HepG2 (cell line): ENCODE data around the gene MNX1. TPM values are rescaled to one million over a fixed set of nuclear protein-coding genes. Genes with fewer than 3 reads are reported as not detected.

Experiments used
- ATAC-seq: fragments of 200-7000 bp; cut with Tn5 transposase; 3 replicates; pipeline ENCODE4 v1.9.1; 2020; ENCODE audit warnings: mild to moderate bottlenecking, moderate library complexity
- BruUV-seq: library from RNA; stranded (reverse); fragments of 400-500 nt; replicated peaks from 2 replicates; lab custom pipeline; 2021; lab: Mats Ljungman, UMichigan
- CTCF ChIA-PET: fragments of 300-600 bp; formaldehyde crosslinking; extraction: SDS; loops from one replicate; lab custom pipeline; 2021; ENCODE audit warnings: low total read pairs, inconsistent platforms, low intra/inter-chr PET ratio; lab: Yijun Ruan, JAX
- POLR2A ChIA-PET: fragments of 350-600 bp; sonication (Branson Sonifier 250); formaldehyde crosslinking; loops from one replicate; lab custom pipeline; 2020; ENCODE audit warnings: antibody characterized with exemption, inconsistent platforms; lab: Yijun Ruan, JAX
- DNase-seq: peaks from one replicate; pipeline ENCODE4 v3.0.0-alpha.2; 2015; ENCODE audit warnings: low spot score
- FAIRE-seq: peaks from 3 replicates; lab custom pipeline; 2011; peaks lifted over from hg19 to GRCh38; lab: Jason Lieb, UNC
- H2AFZ ChIP-seq: one replicate; pipeline ENCODE4 v1.6.1; 2011; ENCODE audit warnings: low read length, inconsistent platforms
- H3K27ac ChIP-seq: fragments of 300-600 bp; 3 replicates; pipeline ENCODE4 v1.8.0; 2011; ENCODE audit warnings: mixed run types, mild to moderate bottlenecking, mixed read lengths, low read length, inconsistent platforms; ENCODE audit not compliant: insufficient read depth; ENCODE audit errors: extremely low read length
- H3K27me3 ChIP-seq, 2 experiments: fragments of 200-600 bp in 1 of 2; 2 replicates in 1 of 2; 3 replicates in 1 of 2; pipeline versions ENCODE4 v1.6.0 to v1.8.0; 2011; ENCODE audit warnings: low read length in 2 of 2, mild to moderate bottlenecking in 2 of 2, moderate library complexity in 2 of 2, inconsistent platforms in 1 of 2; ENCODE audit not compliant: insufficient read depth in 2 of 2, control insufficient read depth in 1 of 2
- H3K36me3 ChIP-seq, 2 experiments: fragments of 200-600 bp in 1 of 2; replicated peaks in 1 of 2; 2 replicates in 1 of 2; 3 replicates in 1 of 2; pipeline versions ENCODE4 v1.5.1 to v1.8.0; 2011; ENCODE audit warnings: low read length in 2 of 2, inconsistent platforms in 1 of 2; ENCODE audit not compliant: insufficient read depth in 2 of 2, control insufficient read depth in 1 of 2
- H3K4me1 ChIP-seq: 2 replicates; pipeline ENCODE4 v1.5.1; 2012; ENCODE audit warnings: low read length, inconsistent platforms; ENCODE audit not compliant: insufficient read depth
- H3K4me2 ChIP-seq: 2 replicates; pipeline ENCODE4 v1.6.0; 2011; ENCODE audit warnings: low read depth, low read length, inconsistent platforms
- H3K4me3 ChIP-seq, 3 experiments: fragments of 200-600 bp in 1 of 3; sonication (generic), shearing (Covaris generic) in 1 of 3; replicated peaks in 1 of 3; 2 replicates each; pipeline ENCODE4 v1.5.1; 2011 to 2016; ENCODE audit warnings: low read length in 3 of 3, inconsistent platforms in 2 of 3, low read depth in 2 of 3, mild to moderate bottlenecking in 2 of 3, control low read depth in 1 of 3, mixed read lengths in 1 of 3; ENCODE audit not compliant: insufficient read depth in 1 of 3
- H3K79me2 ChIP-seq: one replicate; pipeline ENCODE4 v1.6.1; 2011; ENCODE audit warnings: low read length, inconsistent platforms; ENCODE audit not compliant: insufficient read depth
- H3K9ac ChIP-seq: 2 replicates; pipeline ENCODE4 v1.6.0; 2011; ENCODE audit warnings: mild to moderate bottlenecking, low read depth, low read length, inconsistent platforms; ENCODE audit not compliant: insufficient read depth
- H3K9me3 ChIP-seq: 2 replicates; pipeline ENCODE4 v1.5.1; 2012; ENCODE audit warnings: mild to moderate bottlenecking, low read length
- H4K20me1 ChIP-seq: 2 replicates; pipeline ENCODE4 v1.6.0; 2011; ENCODE audit warnings: inconsistent platforms, mild to moderate bottlenecking, low read length, moderate library complexity; ENCODE audit not compliant: insufficient read depth
- EZH2 ChIP-seq: conservative IDR thresholded peaks from 2 replicates; pipeline ENCODE4 v1.6.1; 2012; ENCODE audit warnings: mild to moderate bottlenecking, low read depth, low read length, moderate library complexity
- HOXA3 ChIP-seq: sonication (generic); formaldehyde crosslinking; IDR thresholded peaks from 2 replicates; pipeline ENCODE4 v1.5.0; 2020; ENCODE audit warnings: missing genetic modification reagents
- JUN ChIP-seq: sonication (generic); formaldehyde crosslinking; IDR thresholded peaks from 2 replicates; pipeline ENCODE4 v1.4.0; 2020; ENCODE audit warnings: mild to moderate bottlenecking, missing genetic modification reagents
- ZNF687 ChIP-seq: sonication (generic); formaldehyde crosslinking; IDR thresholded peaks from 2 replicates; pipeline ENCODE4 v1.5.1; 2020; ENCODE audit warnings: mild to moderate bottlenecking, missing genetic modification reagents, moderate library complexity
- WGBS: methylation state at CpG from one replicate; pipeline ENCODE4 v1.1.6; 2017; ENCODE audit warnings: low lambda C conversion rate; 5-methylcytosine and 5-hydroxymethylcytosine counted together
- in situ Hi-C: cut with HindIII; loops from 2 replicates; pipeline ENCODE4 v1.10.0; 2017; ENCODE audit warnings: low pct_unique_long_range_greater_than_20kb; ENCODE audit not compliant: extremely low pct_ligation_motif_present
- intact Hi-C: fragments of 100-400 bp; cut with micrococcal nuclease; formaldehyde crosslinking; loops from one replicate; pipeline ENCODE4 v1.10.0; 2022; ENCODE audit not compliant: unreplicated experiment
- polyA plus RNA-seq, 8 experiments: library from polyadenylated mRNA; depleted of rRNA in 3 of 8; stranded (reverse) in 7 of 8; unstranded in 1 of 8; fragments of >200 nt; fragmentation: Illumina TruSeq in 4 of 8; extraction: Trizol in 4 of 8; gene quantifications; 2 replicates each; pipeline versions ENCODE4 v1.2.1 to v1.2.3, GENCODE V29; 2011 to 2016; ENCODE audit warnings: low read depth in 4 of 8, missing spikeins in 1 of 8, mixed read lengths in 1 of 8; ENCODE audit not compliant: insufficient read depth in 1 of 8
- total RNA-seq, 5 experiments: library from RNA; depleted of rRNA; stranded (reverse); fragments of >200 nt; fragmentation: Illumina TruSeq; extraction: Trizol; gene quantifications; 2 replicates each; pipeline ENCODE4 v1.2.3, GENCODE V29; 2016; ENCODE audit warnings: low read depth in 1 of 5

MNX1 gene
- total and polyA plus RNA-seq, 2 of the 13 experiments (the other 11 are each of a cell fraction or from before 2014, with no cell fraction given): 0.94 to 6.1 TPM

GRCh38 chr7:157021071-157021870, 10.8 kb upstream of the MNX1 start:
- POLR2A ChIA-PET: no interaction called here
- CTCF ChIA-PET: no interaction called here

More at GRCh38 chr7:157021071-157021870, 10.8 kb upstream of the MNX1 start:
- no peaks in the 10 kb centered on the region for H3K9me3 ChIP-seq
- no peaks in the 10 kb centered on the region for H3K79me2 ChIP-seq
- WGBS: 66% methylated on average over 17 of the region's 84 CpGs
- H3K4me1 ChIP-seq: peaks cover 43% of the 10 kb centered on the region
- no TSS peak for BruUV-seq
- no peaks in the 10 kb centered on the region for H3K36me3 ChIP-seq
- H3K4me3 ChIP-seq: peak overlapping the region in 2 of 3 experiments; percentile 16 to 40; a peak in 3 of 6 replicates
- peak overlapping the region; percentile 23; the same call in 1 of the 2 replicates for H3K4me2 ChIP-seq
- intact Hi-C loops: no loop called here
- H2AFZ ChIP-seq: no peak overlapping the region
- ATAC-seq (peak; percentile 12), DNase-seq (no peak), FAIRE-seq (no peak)
- peaks cover 21 to 96% of the 10 kb centered on the region in 2 experiments; a peak in 4 of 5 replicates for H3K27me3 ChIP-seq
- H4K20me1 ChIP-seq: peaks cover 8% of the 10 kb centered on the region; the same call in 1 of the 2 replicates
- in situ Hi-C loops: no loop called here
- TF ChIP-seq JUN (CRISPR knock-in tag) (no peak), ZNF687 (peak; percentile 25; the same call in 1 of the 2 replicates), EZH2 (peak; percentile 46), HOXA3 (CRISPR knock-in tag) (0 out of 2 replicates have a peak, but pooled peaks have one; percentile 10)
- H3K9ac ChIP-seq: no peak overlapping the region
- no peak overlapping the region for H3K27ac ChIP-seq
